CD4-positive, alpha-beta T cell treated with Interleukin-6 for 4 hours (primary cell): ENCODE data around the gene SIGLEC12.
A peak's percentile ranks its signal among the peaks of the same experiment; 100 is the strongest.
"Not testable (repeated sequence)": the region's sequence is repeated elsewhere in the genome, so short reads cannot be mapped to it uniquely, and the experiment has no call there.

ENCODE experiments used
- DNase-seq: peaks from one replicate; pipeline ENCODE4 v3.0.0-alpha.2; 2020; ENCODE audit warnings: mixed read lengths

The SIGLEC12 gene

GRCh38 chr19:51479531-51480331 lies 21.9 kb downstream of the SIGLEC12 start:
- no peak for DNase-seq

GRCh38 chr19:51478381-51479234 lies 23.0 kb downstream of the SIGLEC12 start, which contains the start of gene CEACAM18:
TSS of gene CEACAM18 (plus strand) at chr19:51478539.
- DNase-seq: no peak

- no peak for DNase-seq
These were observed 24.3 kb downstream of the SIGLEC12 start for GRCh38 chr19:51477344-51477743.

GRCh38 chr19:51476164-51476563 lies 25.4 kb downstream of the SIGLEC12 start:
- no peak for DNase-seq

GRCh38 chr19:51473009-51473707 lies 28.4 kb downstream of the SIGLEC12 start:
- DNase-seq: peak; percentile 83

GRCh38 chr19:51472607-51473006 lies 29.0 kb downstream of the SIGLEC12 start:
- DNase-seq: no peak

GRCh38 chr19:51471527-51471926 lies 30.1 kb downstream of the SIGLEC12 start:
- DNase-seq: no peak

- DNase-seq: no peak
These were observed 30.6 kb downstream of the SIGLEC12 start for GRCh38 chr19:51470966-51471365.

GRCh38 chr19:51469629-51470028 lies 32.0 kb downstream of the SIGLEC12 start:
- DNase-seq: no peak

GRCh38 chr19:51469162-51469561 lies 32.4 kb downstream of the SIGLEC12 start:
- no peak for DNase-seq

- no peak for DNase-seq
These were observed 33.1 kb downstream of the SIGLEC12 start for GRCh38 chr19:51468545-51468920.

GRCh38 chr19:51467864-51468544 lies 33.6 kb downstream of the SIGLEC12 start:
- no peak for DNase-seq

- DNase-seq: no peak
These were observed 34.9 kb downstream of the SIGLEC12 start for GRCh38 chr19:51466723-51467122.

- DNase-seq: not testable (repeated sequence)
These were observed 37.5 kb downstream of the SIGLEC12 start for GRCh38 chr19:51463976-51464581.

- no peak for DNase-seq
These were observed 38.9 kb downstream of the SIGLEC12 start for GRCh38 chr19:51462681-51463080.

- no peak for DNase-seq
These were observed 39.3 kb downstream of the SIGLEC12 start for GRCh38 chr19:51462276-51462675.

- no peak for DNase-seq
These were observed 39.9 kb downstream of the SIGLEC12 start for GRCh38 chr19:51461723-51462161.

- DNase-seq: no peak
These were observed 41.2 kb downstream of the SIGLEC12 start for GRCh38 chr19:51460164-51460992.

GRCh38 chr19:51458899-51459505 lies 42.6 kb downstream of the SIGLEC12 start:
- no peak for DNase-seq

GRCh38 chr19:51458051-51458645 lies 43.5 kb downstream of the SIGLEC12 start, which contains the start of gene SIGLEC8:
TSS of gene SIGLEC8 (minus strand) at chr19:51458454. CDS start at chr19:51458387, 67 bp downstream.
- no peak for DNase-seq
